ENCODE results near the gene TEX35. TPM values are rescaled to one million over a fixed set of nuclear protein-coding genes. Genes with fewer than 3 reads are reported as not detected.

The TEX35 gene
- total RNA-seq, 1 experiment from 2014 or later: not detected

DNA sequence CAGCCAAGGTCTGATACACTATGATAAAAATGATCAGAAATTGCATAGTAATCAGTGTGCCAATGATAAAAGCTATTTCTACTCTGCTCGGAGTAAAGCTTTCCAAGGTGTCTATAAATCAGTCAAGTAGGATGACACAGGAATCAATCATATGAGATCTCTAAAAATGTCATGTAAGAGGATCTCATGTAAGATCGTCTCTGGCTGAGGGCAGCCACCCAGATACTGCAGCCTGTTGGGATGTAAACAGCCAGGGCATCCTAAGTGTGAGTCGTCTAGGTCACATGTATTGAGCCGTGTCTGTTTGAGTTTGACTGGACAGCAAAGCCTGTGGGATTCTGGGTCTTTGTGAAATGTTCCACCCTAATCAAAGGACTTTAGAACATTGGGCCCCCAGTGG lies 2.8 kb upstream of the TEX35 start:
- ChIA-PET POLR2A (no interaction called here), CTCF (interaction anchor here (0.9 to 13.6 kb wide), 5 partner anchors 9 to 214 kb away, joined by 4 to 309 read pairs (median 162); no protein-coding TSS in a partner anchor)
- intact Hi-C loops (cut with micrococcal nuclease): no loop called here
- Mint-ChIP-seq H3K27ac (ENCODE audit: low read depth, unreplicated experiment) (no peak overlapping the region), H3K9me3 (ENCODE audit: unreplicated experiment) (no peaks in the 10 kb centered on the region), H3K27me3 (ENCODE audit: insufficient read depth, unreplicated experiment) (no peaks in the 10 kb centered on the region), H3K4me1 (ENCODE audit: insufficient read depth, unreplicated experiment) (no peaks in the 10 kb centered on the region), H3K36me3 (ENCODE audit: insufficient read depth, unreplicated experiment) (no peaks in the 10 kb centered on the region), H3K4me3 (ENCODE audit: unreplicated experiment) (no peak overlapping the region)
- TF ChIP-seq, protein P1, sequence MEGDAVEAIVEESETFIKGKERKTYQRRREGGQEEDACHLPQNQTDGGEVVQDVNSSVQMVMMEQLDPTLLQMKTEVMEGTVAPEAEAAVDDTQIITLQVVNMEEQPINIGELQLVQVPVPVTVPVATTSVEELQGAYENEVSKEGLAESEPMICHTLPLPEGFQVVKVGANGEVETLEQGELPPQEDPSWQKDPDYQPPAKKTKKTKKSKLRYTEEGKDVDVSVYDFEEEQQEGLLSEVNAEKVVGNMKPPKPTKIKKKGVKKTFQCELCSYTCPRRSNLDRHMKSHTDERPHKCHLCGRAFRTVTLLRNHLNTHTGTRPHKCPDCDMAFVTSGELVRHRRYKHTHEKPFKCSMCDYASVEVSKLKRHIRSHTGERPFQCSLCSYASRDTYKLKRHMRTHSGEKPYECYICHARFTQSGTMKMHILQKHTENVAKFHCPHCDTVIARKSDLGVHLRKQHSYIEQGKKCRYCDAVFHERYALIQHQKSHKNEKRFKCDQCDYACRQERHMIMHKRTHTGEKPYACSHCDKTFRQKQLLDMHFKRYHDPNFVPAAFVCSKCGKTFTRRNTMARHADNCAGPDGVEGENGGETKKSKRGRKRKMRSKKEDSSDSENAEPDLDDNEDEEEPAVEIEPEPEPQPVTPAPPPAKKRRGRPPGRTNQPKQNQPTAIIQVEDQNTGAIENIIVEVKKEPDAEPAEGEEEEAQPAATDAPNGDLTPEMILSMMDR (IDR thresholded peaks at IDR 0.05; ENCODE audit: unreplicated experiment): no peak
- BruUV-seq (replicated peaks): no TSS peak
- no peak for DNase-seq (ENCODE audit: unreplicated experiment)

DNA sequence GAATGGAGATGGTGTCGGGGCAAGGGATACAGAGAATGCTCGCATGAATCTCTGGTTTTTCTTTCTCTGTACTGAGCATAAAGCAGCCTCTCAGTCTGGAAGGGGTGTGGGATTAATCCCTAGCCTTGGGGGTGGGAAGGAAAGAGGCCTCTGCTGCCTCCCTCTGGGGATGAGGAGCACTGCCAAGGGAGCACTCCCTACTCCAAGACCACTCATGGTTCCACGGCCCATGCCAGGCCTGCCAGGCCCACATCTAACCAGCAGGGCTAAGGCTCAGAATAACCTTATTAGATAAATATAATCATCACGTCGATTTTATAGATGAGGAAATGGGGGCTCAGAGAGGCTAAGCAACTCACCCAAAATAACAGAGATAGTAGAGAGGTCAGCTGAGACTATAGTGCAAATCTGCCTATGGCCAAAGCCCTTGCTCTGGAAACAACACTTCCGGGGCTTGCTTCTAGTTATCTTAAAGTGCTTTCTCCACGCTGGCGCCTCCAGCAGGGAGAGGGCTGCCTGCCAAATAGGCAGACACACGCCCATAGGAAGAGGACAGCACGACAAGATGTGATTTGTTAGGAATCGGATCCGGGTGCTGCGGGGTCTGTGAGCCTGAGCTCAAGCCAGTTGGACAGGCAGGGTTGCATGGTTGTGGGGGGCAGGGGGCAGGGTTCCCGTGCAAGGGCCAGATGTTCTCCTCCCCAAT lies 522 bp downstream of the TEX35 start:
- Mint-ChIP-seq H3K27ac (ENCODE audit: low read depth, unreplicated experiment) (no peak overlapping the region), H3K4me1 (ENCODE audit: insufficient read depth, unreplicated experiment) (no peaks in the 10 kb centered on the region), H3K27me3 (ENCODE audit: insufficient read depth, unreplicated experiment) (no peaks in the 10 kb centered on the region), H3K4me3 (ENCODE audit: unreplicated experiment) (no peak overlapping the region), H3K36me3 (ENCODE audit: insufficient read depth, unreplicated experiment) (no peaks in the 10 kb centered on the region), H3K9me3 (ENCODE audit: unreplicated experiment) (no peaks in the 10 kb centered on the region)
- BruUV-seq (replicated peaks): no TSS peak
- intact Hi-C loops (cut with micrococcal nuclease): no loop called here
- CTCF ChIA-PET: interaction anchor here (0.6 to 13.6 kb wide), 9 partner anchors 13 to 490 kb away, joined by 3 to 162 read pairs (median 3); no protein-coding TSS in a partner anchor
- DNase-seq (ENCODE audit: unreplicated experiment): no peak
- TF ChIP-seq, protein P1 (IDR thresholded peaks at IDR 0.05; ENCODE audit: unreplicated experiment): no peak
- POLR2A ChIA-PET: interaction anchor here (0.6 kb wide), 1 partner anchor 171 kb away, joined by 3 read pairs; no protein-coding TSS in a partner anchor

DNA sequence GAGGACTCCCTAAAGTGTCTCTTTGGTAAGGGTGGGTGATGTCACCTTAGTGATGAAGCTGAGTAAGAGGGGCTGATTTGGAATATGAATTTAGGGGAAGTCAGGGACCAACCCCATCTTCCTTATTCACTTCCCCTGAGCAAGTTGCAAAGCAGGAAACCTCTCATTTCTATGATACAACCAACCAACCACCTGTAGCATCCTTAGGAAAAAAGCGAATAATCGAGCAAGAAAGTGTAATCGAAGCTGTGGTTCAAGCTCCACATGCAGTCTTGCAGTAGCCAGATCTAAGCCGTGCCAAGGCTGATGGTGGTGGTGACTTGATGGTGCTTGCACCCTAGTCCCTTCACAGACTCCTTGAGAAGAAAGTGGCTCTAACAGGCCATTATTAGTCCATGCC lies 3.2 kb downstream of the TEX35 start:
- H3K9me3 Mint-ChIP-seq (ENCODE audit: unreplicated experiment): no peaks in the 10 kb centered on the region
- POLR2A ChIA-PET: interaction anchor here (0.6 kb wide), 1 partner anchor 27 kb away, joined by 3 read pairs; no protein-coding TSS in a partner anchor
- H3K4me3 Mint-ChIP-seq (ENCODE audit: unreplicated experiment): no peak overlapping the region
- H3K27me3 Mint-ChIP-seq (ENCODE audit: insufficient read depth, unreplicated experiment): no peaks in the 10 kb centered on the region
- no peaks in the 10 kb centered on the region for H3K4me1 Mint-ChIP-seq (ENCODE audit: insufficient read depth, unreplicated experiment)
- CTCF ChIA-PET: interaction anchor here (0.8 to 13.6 kb wide), 10 partner anchors 9 to 484 kb away, joined by 3 to 162 read pairs (median 6); no protein-coding TSS in a partner anchor
- no peak overlapping the region for H3K27ac Mint-ChIP-seq (ENCODE audit: low read depth, unreplicated experiment)
- no TSS peak for BruUV-seq (replicated peaks)
- no peak for DNase-seq (ENCODE audit: unreplicated experiment)
- TF ChIP-seq, protein P1 (IDR thresholded peaks at IDR 0.05; ENCODE audit: unreplicated experiment): no peak
- no peaks in the 10 kb centered on the region for H3K36me3 Mint-ChIP-seq (ENCODE audit: insufficient read depth, unreplicated experiment)
- intact Hi-C loops (cut with micrococcal nuclease): no loop called here

DNA sequence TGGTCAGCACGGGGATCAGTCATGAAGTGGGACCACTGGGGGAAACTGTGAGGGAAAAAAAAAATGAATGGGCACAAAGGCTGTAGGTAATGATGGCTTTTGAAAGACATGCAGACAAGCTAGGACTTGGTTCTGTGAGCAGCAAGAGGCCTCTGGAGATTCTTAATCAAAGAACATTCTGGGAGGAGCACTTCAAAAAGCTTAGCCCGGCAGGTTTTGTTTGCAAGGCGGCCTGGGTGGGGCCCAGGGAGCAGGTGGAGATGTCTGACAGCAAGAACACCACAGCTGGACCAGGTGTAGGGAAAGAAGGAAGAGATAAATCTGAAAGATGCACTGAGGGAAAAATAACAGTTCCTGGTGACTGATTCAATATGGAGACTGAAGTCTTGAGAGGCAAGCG lies 6.0 kb downstream of the TEX35 start:
- intact Hi-C loops (cut with micrococcal nuclease): no loop called here

More for the DNA sequence above, 6.0 kb downstream of the TEX35 start:
- no peaks in the 10 kb centered on the region for H3K27me3 Mint-ChIP-seq (ENCODE audit: insufficient read depth, unreplicated experiment)
- no peak for DNase-seq (ENCODE audit: unreplicated experiment)
- H3K36me3 Mint-ChIP-seq (ENCODE audit: insufficient read depth, unreplicated experiment): no peaks in the 10 kb centered on the region
- TF ChIP-seq, protein P1 (IDR thresholded peaks at IDR 0.05; ENCODE audit: unreplicated experiment): no peak
- no peaks in the 10 kb centered on the region for H3K9me3 Mint-ChIP-seq (ENCODE audit: unreplicated experiment)
- no peak overlapping the region for H3K4me3 Mint-ChIP-seq (ENCODE audit: unreplicated experiment)
- POLR2A ChIA-PET: interaction anchor here (0.6 to 0.9 kb wide), 3 partner anchors 34 to 208 kb away, joined by 3 to 4 read pairs (median 3); no protein-coding TSS in a partner anchor
- CTCF ChIA-PET: interaction anchor here (0.6 to 13.6 kb wide), 9 partner anchors 13 to 575 kb away, joined by 3 to 162 read pairs (median 3); no protein-coding TSS in a partner anchor
- no peak overlapping the region for H3K27ac Mint-ChIP-seq (ENCODE audit: low read depth, unreplicated experiment)
- no TSS peak for BruUV-seq (replicated peaks)
- no peaks in the 10 kb centered on the region for H3K4me1 Mint-ChIP-seq (ENCODE audit: insufficient read depth, unreplicated experiment)
